DMS114 treated with DMSO at 0.1 percent for 48 hours (cell line): Measurements from ENCODE around the gene DYRK3.
A peak's percentile ranks its signal among the peaks of the same experiment; 100 is the strongest.
"Not testable (repeated sequence)": the region's sequence is repeated elsewhere in the genome, so short reads cannot be mapped to it uniquely, and the experiment has no call there.

ENCODE experiments used
- DNase-seq: peaks from one replicate; lab custom pipeline; 2025; ENCODE audit not compliant: unreplicated experiment; lab: John Stamatoyannopoulos, UW

Gene DYRK3

DNA sequence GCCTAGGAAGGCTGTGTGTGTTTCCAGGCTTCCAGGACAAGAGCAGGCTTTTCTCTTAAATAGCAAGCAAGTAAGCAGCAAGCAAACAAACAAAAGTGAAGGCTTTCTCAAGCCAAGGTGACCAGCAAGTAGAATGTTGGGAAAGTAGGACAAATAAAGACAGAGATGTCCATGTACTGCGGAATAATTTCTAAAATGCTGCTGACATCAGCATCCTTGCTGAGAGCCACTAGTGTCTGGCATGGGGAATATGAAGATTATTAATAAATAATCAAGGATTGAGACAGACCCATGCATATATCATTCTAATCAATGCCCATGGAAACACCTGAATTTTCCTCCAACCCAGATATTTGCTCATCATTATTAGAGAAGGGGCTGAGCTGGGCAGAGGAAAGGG, 6.4 kb upstream of the DYRK3 start:
- DNase-seq: no peak

DNA sequence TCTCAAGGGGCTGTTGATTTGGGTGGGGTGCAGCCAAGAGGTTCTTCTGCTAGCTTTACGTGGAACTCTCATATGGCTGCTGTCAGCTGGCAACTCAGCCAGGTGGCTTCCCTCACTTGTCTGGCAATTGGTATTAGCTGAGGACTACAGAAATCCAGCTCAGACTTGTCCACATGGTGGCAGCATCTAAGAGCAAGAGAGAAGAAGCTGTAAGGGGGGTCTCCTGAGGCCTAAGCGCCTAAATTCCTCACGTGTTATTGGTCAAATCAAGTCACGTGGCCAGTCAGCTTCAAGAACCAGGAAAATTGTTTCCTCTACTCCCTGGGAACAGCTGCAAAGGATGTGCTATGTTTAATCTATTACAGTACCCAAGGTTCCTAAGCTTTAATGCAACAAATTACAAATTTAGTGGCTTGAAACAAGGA, 4.2 kb upstream of the DYRK3 start:
- peak; percentile 37 for DNase-seq

DNA sequence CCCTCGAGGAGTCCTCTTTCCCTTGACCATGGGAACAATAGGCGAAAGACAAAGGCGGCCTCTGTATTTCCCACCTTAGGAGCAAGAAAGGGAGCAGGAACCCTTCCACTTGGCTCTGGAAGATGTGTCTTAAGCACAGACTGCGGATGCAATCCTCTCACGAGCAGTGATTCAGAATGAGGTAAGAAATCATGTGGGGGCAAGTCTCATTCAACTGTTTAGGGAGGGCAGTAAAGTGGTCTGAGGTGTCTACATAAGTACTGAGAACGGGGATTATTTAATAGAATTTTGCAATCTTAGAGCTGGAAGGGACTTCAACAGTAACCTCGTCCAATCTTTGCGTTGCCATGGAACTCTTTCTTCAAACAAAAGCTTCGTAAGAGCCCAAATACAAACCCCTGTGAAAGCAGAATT, 1.6 kb upstream of the DYRK3 start:
- no peak for DNase-seq

DNA sequence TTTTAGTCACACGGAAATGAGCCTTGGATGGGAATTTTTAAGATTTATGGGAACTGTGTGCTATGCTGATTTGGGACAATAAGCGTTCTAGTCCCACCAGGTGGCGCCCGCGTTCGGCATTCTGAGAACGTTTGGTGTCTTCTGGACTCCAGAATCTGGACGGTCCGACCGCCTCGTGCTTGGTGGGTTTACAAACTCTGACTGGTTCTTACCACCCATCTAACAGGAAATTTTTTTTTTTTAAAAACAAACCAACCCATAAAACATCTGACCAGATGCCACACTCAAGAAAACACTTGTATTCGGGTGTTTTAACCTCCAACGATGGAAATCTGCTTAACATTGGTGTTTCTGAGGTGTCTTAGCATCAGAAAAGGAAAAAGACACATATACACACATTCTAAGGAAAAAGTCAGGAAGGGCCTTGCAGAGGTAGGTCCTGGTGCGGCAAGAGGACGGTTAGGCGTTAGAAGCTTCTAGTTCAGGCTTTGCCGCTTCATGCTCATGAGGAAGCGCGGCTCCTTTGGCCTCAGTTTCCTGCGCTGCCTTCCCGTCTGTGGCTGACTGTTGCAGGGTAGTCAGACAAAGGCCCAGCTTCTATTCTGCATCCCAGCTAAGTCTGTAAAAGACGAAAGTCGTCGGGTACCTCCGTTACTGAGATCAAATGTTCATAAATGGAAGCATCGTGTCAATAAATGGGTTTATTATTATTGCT, 814 bp upstream of the DYRK3 start:
- DNase-seq: peak; percentile 60

DNA sequence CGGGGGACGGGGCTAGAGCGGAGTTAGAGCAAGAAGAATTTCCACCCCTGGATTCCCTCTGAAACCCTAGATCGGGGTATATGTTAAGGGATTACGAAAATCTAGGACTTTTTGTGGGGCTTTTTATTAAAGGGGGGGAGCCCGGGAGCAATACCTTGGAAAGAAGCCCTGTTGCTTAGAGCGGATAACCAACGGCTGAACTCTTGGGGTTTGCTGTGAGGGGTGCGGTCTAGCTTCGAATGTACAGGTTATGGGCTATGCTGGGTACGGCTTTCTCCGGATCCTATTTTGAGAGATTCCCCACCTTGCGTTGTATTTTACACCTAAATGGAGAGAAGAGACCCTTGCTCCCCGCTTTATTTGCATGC, 626 bp downstream of the DYRK3 start:
- DNase-seq: no peak

DNA sequence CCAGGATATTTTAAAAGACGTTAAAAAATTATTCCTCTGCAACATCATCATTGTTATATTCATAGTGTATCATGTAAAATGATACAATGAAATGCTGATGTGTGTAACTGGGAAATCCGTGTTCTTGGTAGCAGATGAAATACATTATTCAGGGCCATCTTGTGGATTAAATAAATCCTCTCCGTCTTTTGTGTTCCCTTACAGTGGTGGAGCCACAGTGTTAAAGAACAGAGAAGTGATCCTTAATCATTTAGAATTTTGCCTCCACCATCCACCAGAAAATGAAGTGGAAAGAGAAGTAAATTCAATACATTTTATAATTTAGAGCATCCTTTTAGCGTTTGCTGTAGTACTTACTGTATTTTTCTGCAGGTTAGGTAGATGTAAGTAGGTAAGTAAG, 1.3 kb downstream of the DYRK3 start:
- peak; percentile 12 for DNase-seq

DNA sequence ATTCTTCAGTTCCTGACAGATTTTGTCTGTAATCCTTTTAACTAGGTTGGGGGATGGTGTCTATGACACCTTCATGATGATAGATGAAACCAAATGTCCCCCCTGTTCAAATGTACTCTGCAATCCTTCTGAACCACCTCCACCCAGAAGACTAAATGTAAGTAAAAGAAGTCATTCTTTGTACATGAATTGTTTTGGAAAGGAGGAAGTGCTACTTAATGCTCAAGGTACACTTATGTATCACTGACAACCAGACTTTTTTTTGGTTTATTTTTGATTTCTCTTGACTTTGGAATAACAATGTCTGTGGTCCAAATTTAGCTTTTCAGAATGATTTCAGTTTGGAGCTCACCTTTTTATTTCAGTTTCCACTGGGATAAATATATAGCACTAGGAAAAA, 2.3 kb downstream of the DYRK3 start:
- DNase-seq: no peak

DNA sequence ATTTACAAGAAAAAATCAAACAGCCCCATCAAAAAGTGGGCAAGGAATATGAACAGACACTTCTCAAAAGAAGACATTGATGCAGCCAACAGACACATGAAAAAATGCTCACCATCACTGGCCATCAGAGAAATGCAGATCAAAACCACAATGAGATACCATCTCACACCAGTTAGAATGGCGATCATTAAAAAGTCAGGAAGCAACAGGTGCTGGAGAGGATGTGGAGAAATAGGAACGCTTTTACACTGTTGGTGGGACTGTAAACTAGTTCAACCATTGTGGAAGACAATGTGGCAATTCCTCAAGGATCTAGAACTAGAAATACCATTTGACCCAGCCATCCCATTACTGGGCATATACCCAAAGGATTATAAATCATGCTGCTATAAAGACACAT, 6.7 kb downstream of the DYRK3 start:
- not testable (repeated sequence) for DNase-seq

DNA sequence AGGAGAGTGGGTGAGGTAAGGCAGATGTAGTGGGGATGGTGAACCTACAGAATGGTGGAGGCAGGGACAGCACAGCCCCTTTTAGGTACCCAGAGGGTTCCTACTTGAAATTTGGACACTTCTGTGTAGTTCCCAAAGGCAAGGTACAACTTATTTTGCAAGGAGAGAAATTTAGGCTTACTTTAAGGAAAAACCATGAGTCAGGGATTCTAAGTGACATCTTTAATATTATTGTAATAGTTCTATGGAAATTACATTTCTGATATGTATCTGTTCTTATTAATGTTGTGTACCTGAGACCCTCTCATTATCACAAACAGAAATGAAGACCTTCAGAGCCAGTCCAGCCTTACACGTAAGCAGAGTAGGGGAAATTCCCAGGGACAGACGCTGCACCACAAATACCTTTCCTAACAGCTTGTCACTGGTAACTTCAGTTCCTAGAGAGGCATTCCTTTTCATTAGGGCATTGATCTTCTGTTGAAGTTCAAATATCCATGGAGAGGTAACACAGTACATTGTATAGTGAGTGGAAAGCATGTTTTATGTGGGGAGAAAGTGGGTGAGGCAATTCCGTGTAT, 7.9 kb downstream of the DYRK3 start:
- DNase-seq: no peak

DNA sequence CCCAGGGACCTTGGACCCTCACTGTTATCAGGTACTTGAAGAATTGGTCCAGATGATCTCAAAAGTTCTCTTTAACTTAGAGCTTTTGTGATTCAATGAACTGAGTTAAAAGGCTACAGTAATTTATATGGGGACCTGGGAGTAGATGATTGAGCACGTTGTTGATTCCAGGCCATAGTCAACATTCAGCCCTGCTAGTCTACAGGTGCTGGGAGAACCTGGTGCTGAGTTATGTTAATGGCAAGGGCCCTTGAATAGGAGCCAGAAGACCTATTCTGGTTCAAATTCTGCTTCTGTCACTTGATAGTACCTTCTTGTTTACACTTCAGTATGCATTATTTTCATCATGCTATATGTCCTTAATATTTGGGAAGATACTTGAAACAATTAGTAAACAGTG, 11.2 kb downstream of the DYRK3 start:
- DNase-seq: no peak

DNA sequence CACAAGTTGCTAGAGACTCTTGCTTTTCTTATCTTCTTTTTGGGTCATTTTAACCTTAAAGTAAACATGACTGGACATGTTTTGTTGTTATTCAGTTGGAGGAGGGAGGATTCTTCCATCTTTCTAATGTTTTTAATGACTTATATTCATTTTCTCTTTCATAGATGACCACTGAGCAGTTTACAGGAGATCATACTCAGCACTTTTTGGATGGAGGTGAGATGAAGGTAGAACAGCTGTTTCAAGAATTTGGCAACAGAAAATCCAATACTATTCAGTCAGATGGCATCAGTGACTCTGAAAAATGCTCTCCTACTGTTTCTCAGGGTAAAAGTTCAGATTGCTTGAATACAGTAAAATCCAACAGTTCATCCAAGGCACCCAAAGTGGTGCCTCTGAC, 11.9 kb downstream of the DYRK3 start:
- DNase-seq: no peak

DNA sequence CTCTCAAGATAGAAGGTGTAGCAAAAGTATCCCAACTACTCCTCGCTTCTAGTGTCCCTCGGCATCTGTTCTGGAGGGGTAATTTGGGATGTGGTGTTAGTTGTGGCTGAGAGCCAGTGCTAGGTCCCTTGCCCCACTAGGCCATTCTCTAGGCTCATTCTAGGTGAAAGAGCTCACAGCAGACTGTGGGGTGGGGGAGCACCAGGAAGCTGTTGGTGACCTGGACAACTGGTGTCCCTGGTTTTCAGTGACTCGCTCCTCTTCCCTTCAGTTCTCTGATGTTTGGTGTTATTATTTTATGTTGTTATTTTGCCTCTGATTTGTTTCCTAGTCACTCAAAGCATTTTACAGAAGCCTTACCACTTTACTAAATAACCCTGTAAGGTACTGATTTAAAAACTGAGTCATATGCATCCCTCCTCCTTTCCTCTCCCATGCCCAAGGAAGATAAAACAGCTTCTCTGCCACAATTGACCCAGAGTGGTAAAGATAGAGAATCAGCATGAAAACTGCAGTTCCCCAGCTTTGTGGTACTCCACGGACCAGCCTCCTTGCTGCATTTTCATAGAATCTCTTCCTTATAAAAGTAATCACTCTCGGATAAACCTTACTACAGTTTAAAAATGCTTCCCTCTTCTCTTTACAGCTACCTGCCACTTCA, 14.1 kb downstream of the DYRK3 start:
- no peak for DNase-seq

DNA sequence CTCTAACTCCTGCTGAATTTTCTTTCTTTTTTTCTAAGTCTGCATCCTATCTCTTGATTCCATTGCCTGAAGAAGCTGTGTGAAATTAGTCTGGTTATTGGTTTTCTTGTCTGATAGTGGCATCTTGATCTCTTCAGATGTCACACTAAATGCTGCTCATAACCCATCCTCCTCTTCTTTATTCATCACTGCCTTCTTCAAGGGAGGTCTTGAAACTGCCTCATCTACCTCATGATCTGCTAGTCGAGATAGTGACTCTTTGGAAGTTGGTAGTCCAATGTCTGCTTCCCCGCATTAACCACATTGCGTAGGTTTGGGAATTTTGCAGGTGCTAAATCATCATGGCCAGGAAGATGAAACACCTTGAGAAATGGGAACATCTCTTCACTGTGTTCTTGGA, 15.7 kb downstream of the DYRK3 start:
- DNase-seq: no peak

DNA sequence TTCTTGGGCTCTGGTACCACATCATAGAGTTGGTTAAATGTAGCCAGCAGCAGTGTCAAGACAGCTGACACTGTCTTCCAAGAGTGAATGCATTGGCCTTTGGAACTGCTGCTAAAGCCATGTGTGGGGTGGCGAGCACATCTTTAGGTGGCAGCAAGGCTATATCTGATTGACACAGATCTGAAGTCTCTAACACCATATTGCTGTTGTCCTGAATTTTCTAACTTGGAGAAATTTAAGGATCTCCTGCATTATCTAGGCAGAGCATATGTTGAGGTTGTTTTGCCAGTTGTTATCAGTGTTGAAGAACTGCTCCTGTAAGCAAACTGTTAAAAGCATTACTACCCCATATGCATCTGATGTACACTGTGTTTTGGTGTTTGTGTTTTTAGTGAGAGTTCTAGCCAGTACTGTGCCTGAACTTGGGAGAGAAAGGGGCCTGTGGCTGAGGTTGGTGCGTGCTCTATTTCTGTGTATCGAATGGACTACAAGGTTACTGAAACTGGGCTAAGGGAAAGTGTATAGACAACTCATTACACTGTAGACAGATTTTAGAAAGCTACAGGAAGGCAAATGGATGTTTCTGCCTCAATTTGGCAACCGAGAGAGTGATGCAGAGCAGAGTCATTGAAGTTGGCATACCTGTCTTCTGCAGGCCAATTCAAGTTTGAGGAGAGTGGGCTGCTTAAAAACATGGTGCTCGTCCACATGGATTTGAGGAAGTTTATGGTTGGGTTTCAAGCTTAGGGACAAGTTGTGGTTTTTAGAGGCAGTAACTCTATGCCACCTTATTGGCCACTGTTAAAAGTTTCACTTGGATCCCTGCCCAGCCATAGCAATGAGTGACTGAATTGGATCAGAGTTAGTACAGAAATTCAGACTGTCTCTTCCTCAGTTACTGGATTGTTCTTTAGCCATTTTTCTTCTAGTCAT, 16.9 kb downstream of the DYRK3 start:
- no peak for DNase-seq

DNA sequence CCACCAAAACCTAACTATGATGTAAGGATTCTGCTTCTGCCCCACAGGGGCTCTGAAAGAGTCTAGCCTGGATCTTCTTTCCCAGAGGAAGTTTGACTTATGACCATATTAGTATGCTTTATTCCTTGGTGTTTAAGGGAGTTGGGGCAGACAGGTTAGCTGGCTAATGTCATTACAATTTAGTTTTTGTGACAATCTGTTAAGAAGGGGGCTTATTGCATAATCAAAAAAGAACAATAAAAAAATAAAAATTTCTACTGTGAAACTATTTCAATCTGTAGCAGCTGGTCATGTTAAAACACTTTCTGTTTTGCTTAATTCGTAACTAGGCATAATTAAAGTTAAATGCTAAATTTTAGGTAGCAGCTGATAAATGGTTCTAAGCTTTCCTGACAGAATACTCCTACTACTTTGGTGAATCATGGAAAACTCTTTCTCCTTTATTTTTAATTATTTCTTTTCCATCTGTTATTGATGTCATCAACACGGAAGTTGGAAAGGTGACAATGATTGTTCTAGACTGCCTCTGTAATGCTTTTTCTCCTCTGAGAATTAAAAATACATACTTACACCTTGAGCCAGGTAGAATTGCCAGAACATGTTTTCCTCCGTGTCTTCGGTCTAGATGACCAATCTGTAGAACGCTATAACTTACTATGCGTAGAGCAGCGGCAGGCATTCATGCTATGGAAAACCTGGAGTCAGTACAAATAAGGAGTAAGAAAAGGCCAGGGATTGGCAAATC, 18.6 kb downstream of the DYRK3 start:
- DNase-seq: no peak

DNA sequence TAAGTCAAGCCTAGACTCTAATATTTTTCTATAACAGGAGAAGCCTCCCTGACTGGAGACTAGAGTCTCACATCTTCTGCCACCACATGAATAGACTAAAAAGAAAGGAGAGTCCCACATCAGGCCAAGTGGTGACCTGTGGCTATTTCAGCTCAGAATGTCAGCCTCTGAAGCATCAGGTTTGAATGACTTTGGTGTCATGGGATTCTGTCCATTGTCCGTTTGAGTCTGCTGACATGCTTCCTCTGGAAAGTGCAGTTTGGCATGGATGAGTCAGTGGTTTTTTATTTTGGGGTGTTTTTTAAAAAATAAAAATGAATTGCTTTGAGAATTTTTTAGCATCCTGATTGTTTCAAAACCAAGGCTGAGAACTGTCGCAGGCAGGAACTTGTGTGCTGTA, 19.5 kb downstream of the DYRK3 start:
- no peak for DNase-seq

DNA sequence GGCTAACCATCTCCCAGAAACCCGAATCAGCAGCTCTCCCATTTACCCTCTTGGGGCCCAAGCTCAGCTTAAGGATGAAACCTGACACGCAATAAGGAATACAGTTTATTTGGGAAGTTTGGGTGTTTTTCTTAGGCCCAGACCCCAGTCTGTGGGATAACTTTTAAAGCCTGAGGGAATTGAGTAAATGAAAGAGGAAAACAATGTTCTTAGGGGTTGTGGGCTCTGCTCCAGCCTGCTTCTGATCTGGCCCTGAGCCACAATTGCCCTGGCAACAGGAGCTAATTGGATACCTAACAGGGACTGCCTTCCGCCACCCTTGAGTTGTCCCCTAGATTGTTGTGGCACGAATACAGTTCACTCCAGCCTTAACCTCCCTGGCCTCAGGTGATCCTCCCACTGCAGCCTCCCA, 20.1 kb downstream of the DYRK3 start:
- no peak for DNase-seq

DNA sequence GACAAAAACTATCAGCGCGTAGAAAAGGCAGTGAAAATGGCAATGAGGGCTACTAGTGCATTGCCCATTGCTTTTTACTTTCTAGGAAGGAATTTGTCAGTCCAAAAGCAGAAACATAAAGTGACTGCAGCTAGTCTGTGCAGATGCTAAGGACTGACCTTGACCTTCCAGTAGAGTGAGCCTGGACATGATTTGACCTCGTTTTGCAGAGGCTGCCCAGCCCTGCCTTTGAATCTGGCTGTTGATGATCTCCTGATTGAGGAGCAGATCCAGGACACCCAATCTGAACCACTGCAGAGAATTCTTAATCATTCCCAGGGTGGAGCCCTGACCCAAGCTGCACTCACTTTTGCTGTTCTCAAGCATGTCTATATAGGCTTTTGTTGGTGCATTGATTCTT, 21.6 kb downstream of the DYRK3 start:
- DNase-seq: no peak

DNA sequence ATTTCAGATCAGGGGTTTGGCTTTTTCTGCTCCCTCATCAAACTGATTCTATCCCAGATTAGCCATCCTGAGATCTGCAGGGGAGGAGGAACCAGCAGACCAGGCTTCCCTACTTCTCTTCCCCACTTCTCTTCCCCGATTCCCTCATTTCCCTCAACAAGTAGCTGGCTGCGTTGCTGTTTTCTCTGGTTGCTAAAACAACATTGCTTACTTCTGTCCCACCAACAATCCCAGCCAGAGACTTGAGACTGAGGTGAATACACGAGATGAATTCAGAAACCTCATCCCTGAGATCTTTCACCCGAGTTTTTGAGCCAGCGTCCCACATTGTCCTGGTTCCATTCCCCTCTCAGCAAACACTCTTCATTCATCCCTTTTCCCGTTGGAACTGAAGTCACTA, 22.4 kb downstream of the DYRK3 start:
- DNase-seq: no peak

DNA sequence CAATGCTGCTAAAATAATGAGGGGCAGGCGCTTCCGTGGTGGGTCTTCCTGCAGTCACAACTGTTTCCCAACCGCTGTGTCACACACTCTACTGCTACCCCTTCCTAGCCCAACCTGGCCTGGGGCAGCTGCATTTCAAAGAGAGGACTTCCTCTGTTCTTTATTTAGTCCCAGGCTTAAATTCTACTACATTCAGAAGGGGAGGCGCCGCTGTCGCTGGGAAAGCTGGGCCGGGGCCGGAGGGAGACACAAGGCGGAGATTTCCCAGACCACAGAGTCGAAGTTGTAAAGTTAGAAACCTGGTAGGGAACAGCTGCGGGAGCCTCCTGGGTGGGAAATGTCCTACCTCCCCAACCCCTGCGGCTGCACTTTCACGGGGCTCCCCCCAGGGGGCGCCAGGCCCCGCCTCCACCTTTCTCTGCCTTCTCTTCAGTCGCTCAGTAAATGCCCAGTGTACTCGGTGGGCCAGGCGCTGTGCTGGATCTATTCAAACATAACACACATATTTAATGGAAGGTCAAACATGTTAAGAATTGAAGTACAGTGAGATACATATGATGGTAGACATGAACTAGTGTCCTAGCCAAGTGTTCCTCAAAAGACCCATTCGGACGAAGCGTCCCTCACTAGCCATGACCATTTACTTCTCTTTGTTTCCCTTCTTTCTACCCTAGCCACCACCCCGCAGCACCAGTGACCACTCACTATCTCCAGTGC, 23.1 kb downstream of the DYRK3 start:
- DNase-seq: no peak
